Keratinocyte (primary cell): ENCODE results near the gene HNRNPM. TPM values are rescaled to one million over a fixed set of nuclear protein-coding genes. Genes with fewer than 3 reads are reported as not detected.

Experiments used
- DNase-seq: peaks from one replicate; pipeline ENCODE4 v3.0.0-alpha.2; 2011; ENCODE audit warnings: low read depth, missing footprints, low spot score
- FAIRE-seq: peaks from 2 replicates; lab custom pipeline; 2011; peaks lifted over from hg19 to GRCh38; lab: Jason Lieb, UNC
- H2AFZ ChIP-seq: 2 replicates; pipeline ENCODE4 v1.6.0; 2012; ENCODE audit warnings: low read length, control low read depth, inconsistent platforms; ENCODE audit not compliant: control insufficient read depth
- H3K27ac ChIP-seq: 2 replicates; pipeline ENCODE4 v1.5.1; 2011; ENCODE audit warnings: low read length; ENCODE audit not compliant: control insufficient read depth, insufficient read depth
- H3K27me3 ChIP-seq: 3 replicates; pipeline ENCODE4 v1.6.0; 2011; ENCODE audit warnings: low read length; ENCODE audit not compliant: control insufficient read depth, insufficient read depth; ENCODE audit errors: extremely low read depth
- H3K36me3 ChIP-seq, 2 experiments: 2 replicates in 1 of 2; 3 replicates in 1 of 2; pipeline ENCODE4 v1.5.1; 2011; ENCODE audit warnings: low read length in 2 of 2, mild to moderate bottlenecking in 1 of 2; ENCODE audit not compliant: control insufficient read depth in 2 of 2, insufficient read depth in 2 of 2; ENCODE audit errors: extremely low read depth in 1 of 2
- H3K4me1 ChIP-seq: 3 replicates; pipeline ENCODE4 v1.5.1; 2011; ENCODE audit warnings: low read length; ENCODE audit not compliant: control insufficient read depth, insufficient read depth; ENCODE audit errors: extremely low read depth
- H3K4me2 ChIP-seq: 3 replicates; pipeline ENCODE4 v1.6.0; 2011; ENCODE audit warnings: low read depth, low read length; ENCODE audit not compliant: control insufficient read depth, insufficient read depth; ENCODE audit errors: extremely low read depth
- H3K4me3 ChIP-seq, 3 experiments: fragments of 200-600 bp in 1 of 3; sonication (generic) in 1 of 3; 2 replicates in 2 of 3; 3 replicates in 1 of 3; pipeline ENCODE4 v1.5.1; 2011 to 2016; ENCODE audit warnings: low read length in 3 of 3, mild to moderate bottlenecking in 3 of 3, control low read depth in 2 of 3, inconsistent platforms in 1 of 3, low read depth in 1 of 3, mixed read lengths in 1 of 3, mixed run types in 1 of 3, moderate library complexity in 1 of 3; ENCODE audit not compliant: control insufficient read depth in 2 of 3, insufficient read depth in 2 of 3; ENCODE audit errors: extremely low read depth in 1 of 3
- H3K79me2 ChIP-seq: 2 replicates; pipeline ENCODE4 v1.6.0; 2012; ENCODE audit warnings: low read length; ENCODE audit not compliant: control insufficient read depth, insufficient read depth
- H3K9ac ChIP-seq: 3 replicates; pipeline ENCODE4 v1.6.0; 2011; ENCODE audit warnings: low read length; ENCODE audit not compliant: control insufficient read depth, insufficient read depth; ENCODE audit errors: extremely low read depth
- H3K9me1 ChIP-seq: 3 replicates; pipeline ENCODE4 v1.6.0; 2011; ENCODE audit warnings: low read length; ENCODE audit not compliant: control insufficient read depth, insufficient read depth; ENCODE audit errors: extremely low read depth
- H3K9me3 ChIP-seq: 2 replicates; pipeline ENCODE4 v1.5.1; 2012; ENCODE audit warnings: low read depth, low read length; ENCODE audit not compliant: control insufficient read depth
- H4K20me1 ChIP-seq: 3 replicates; pipeline ENCODE4 v1.6.0; 2011; ENCODE audit warnings: low read length; ENCODE audit not compliant: control insufficient read depth, insufficient read depth; ENCODE audit errors: extremely low read depth
- CTCF ChIP-seq, 3 experiments: IDR thresholded peaks in 1 of 3; conservative IDR thresholded peaks in 1 of 3; optimal IDR thresholded peaks in 1 of 3; 2 replicates in 2 of 3; 3 replicates in 1 of 3; pipeline versions ENCODE3 to v1.5.1; 2011; ENCODE audit warnings: low read length in 3 of 3, mild to moderate bottlenecking in 3 of 3, moderate library complexity in 2 of 3, control low read depth in 1 of 3, inconsistent platforms in 1 of 3; ENCODE audit not compliant: insufficient read depth in 2 of 3; ENCODE audit errors: extremely low read depth in 1 of 3
- EZH2 ChIP-seq: IDR thresholded peaks from one replicate; pipeline ENCODE4 v1.6.1; 2012; ENCODE audit warnings: inconsistent platforms, mild to moderate bottlenecking, low read length, moderate library complexity
- dilution Hi-C: fragments of 300-500 bp; cut with MboI; formaldehyde crosslinking; loops from one replicate; pipeline ENCODE4 v1.7.0; 2020; ENCODE audit warnings: low sequenced_read_pairs; ENCODE audit not compliant: extremely low pct_ligation_motif_present
- polyA plus RNA-seq, 5 experiments: library from polyadenylated mRNA; depleted of rRNA in 3 of 5; stranded (reverse) in 3 of 5; stranded (forward) in 1 of 5; unstranded in 1 of 5; fragments of >200 nt; gene quantifications; 1 replicate in 1 of 5; 2 replicates in 3 of 5; 3 replicates in 1 of 5; pipeline versions ENCODE4 v1.2.1 to v1.2.3, GENCODE V29; 2011 to 2012; ENCODE audit warnings: missing spikeins in 2 of 5, low read depth in 1 of 5, low replicate concordance in 1 of 5

The HNRNPM gene
- polyA plus RNA-seq, 1 donor (not counting 4 experiments of a cell fraction or from before 2014, with no cell fraction given) = 126 TPM

DNA sequence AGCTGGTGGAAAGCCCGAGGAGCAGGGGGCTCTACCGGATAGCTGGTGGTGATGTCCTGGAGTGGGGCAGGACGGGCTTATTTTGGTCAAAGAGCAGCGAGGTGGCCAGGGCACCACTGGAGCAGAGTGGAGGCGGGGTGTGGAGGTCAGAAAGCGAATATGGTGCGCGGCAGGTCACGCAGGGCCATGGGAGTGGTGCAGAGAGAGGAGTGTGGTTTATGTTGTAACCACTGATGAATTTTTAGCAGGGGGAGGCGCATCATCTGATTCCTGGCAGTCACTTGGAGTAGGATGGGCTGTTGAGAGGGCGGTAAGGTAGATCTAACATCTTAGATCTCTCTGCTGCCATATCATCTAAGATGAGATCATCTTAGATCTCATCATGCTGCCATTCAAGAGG lies 70.5 kb downstream of the HNRNPM start:
- Histone ChIP-seq H3K4me1 (peaks cover 13% of the 10 kb centered on the region), H3K27ac (no peak overlapping the region), H3K9me3 (no peaks in the 10 kb centered on the region), H3K79me2 (no peaks in the 10 kb centered on the region), H2AFZ (no peak overlapping the region), H3K4me2 (no peak overlapping the region), H3K36me3 (peaks cover 0 to 2% of the 10 kb centered on the region in 2 experiments), H3K9me1 (no peaks in the 10 kb centered on the region), H3K27me3 (no peaks in the 10 kb centered on the region), H3K9ac (no peak overlapping the region), H3K4me3 (no peak overlapping the region), H4K20me1 (no peaks in the 10 kb centered on the region)
- FAIRE-seq = no peak
- dilution Hi-C loops = no loop called here
- DNase-seq = no peak
- TF ChIP-seq EZH2 = no peak
- TF ChIP-seq CTCF (optimal IDR thresholded peaks at IDR 0.05 in 1 of 3, IDR thresholded peaks at IDR 0.05 in 1 of 3, conservative IDR thresholded peaks at IDR 0.05 in 1 of 3; ENCODE audit: extremely low read depth in 1 of 3, insufficient read depth in 2 of 3, low read length in 3 of 3) = no peak

GRCh38 chr19:8517551-8518442 lies 73.0 kb downstream of the HNRNPM start:
- Histone ChIP-seq H3K27me3 (no peaks in the 10 kb centered on the region), H3K9me3 (no peaks in the 10 kb centered on the region), H2AFZ (peak overlapping the region; percentile 12), H4K20me1 (no peaks in the 10 kb centered on the region), H3K4me3 (no peak overlapping the region), H3K9me1 (no peaks in the 10 kb centered on the region), H3K36me3 (no peaks in the 10 kb centered on the region), H3K4me1 (peaks cover 7% of the 10 kb centered on the region), H3K9ac (no peak overlapping the region), H3K4me2 (no peak overlapping the region), H3K79me2 (no peaks in the 10 kb centered on the region), H3K27ac (no peak overlapping the region)
- dilution Hi-C loops = no loop called here
- DNase-seq (no peak), FAIRE-seq (no peak)
- TF ChIP-seq EZH2 (no peak), CTCF (optimal IDR thresholded peaks at IDR 0.05 in 1 of 3, IDR thresholded peaks at IDR 0.05 in 1 of 3, conservative IDR thresholded peaks at IDR 0.05 in 1 of 3; ENCODE audit: extremely low read depth in 1 of 3, insufficient read depth in 2 of 3, low read length in 3 of 3) (no peak)
